ENCODE results near the gene TCEAL2. TPM values are rescaled to one million over a fixed set of nuclear protein-coding genes. Genes with fewer than 3 reads are reported as not detected.
"Not testable (repeated sequence)": the region's sequence is repeated elsewhere in the genome, so short reads cannot be mapped to it uniquely, and the experiment has no call there.

TCEAL2 gene
- total RNA-seq, 1 experiment from 2014 or later, result not detected

GRCh38 chrX:102129473-102129872 lies 4.0 kb downstream of the TCEAL2 start:
- Histone ChIP-seq H3K27me3 (ENCODE audit: low read length) (no peaks in the 10 kb centered on the region), H3K4me3 (ENCODE audit: low read length) (no peak overlapping the region), H4K20me1 (ENCODE audit: insufficient read depth, low read depth, low read length) (no peaks in the 10 kb centered on the region), H3K4me2 (ENCODE audit: low read depth, low read length, poor library complexity, severe bottlenecking) (no peak overlapping the region), H3K9ac (ENCODE audit: low read length) (no peak overlapping the region), H3K27ac (ENCODE audit: low read length) (no peak overlapping the region), H3K9me2 (replicated peaks; ENCODE audit: insufficient read depth, low read length) (no peaks in the 10 kb centered on the region), H3K79me2 (ENCODE audit: low read length) (no peaks in the 10 kb centered on the region), H2AFZ (ENCODE audit: low read length) (no peak overlapping the region), H3K36me3 (ENCODE audit: insufficient read depth, low read length) (no peaks in the 10 kb centered on the region), H3K4me1 (ENCODE audit: low read length) (no peaks in the 10 kb centered on the region), H3K9me3 (ENCODE audit: low read length) (no peaks in the 10 kb centered on the region)
- DNase-seq, result peak; percentile 56

DNA sequence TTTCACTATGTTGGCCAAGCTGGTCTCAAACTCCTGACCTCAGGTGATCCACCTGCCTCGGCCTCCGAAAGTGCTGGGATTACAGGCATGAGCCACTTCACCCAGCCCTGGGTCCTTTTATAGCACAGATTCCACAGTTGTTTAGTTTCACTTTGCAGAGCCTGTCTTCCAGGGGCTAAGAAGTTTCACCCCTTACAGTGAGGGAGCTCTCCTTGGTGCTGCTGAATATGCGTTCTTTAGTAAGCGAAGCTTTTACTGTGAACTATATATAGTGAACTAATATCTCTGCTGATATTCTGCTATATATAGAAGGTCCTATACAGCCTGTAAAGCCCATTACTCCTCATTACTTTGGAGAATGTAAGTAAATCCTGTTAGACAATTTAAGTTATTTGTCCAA lies 12.6 kb downstream of the TCEAL2 start:
- no peak overlapping the region for H3K4me2 ChIP-seq (ENCODE audit: low read depth, low read length, poor library complexity, severe bottlenecking)
- no peaks in the 10 kb centered on the region for H3K9me2 ChIP-seq (replicated peaks; ENCODE audit: insufficient read depth, low read length)
- no peaks in the 10 kb centered on the region for H3K79me2 ChIP-seq (ENCODE audit: low read length)
- no peaks in the 10 kb centered on the region for H3K27me3 ChIP-seq (ENCODE audit: low read length)
- no peaks in the 10 kb centered on the region for H3K9me3 ChIP-seq (ENCODE audit: low read length)
- no peaks in the 10 kb centered on the region for H4K20me1 ChIP-seq (ENCODE audit: insufficient read depth, low read depth, low read length)
- no peak overlapping the region for H3K27ac ChIP-seq (ENCODE audit: low read length)
- no peak overlapping the region for H3K9ac ChIP-seq (ENCODE audit: low read length)
- H3K4me3 ChIP-seq (ENCODE audit: low read length), result no peak overlapping the region
- no peaks in the 10 kb centered on the region for H3K36me3 ChIP-seq (ENCODE audit: insufficient read depth, low read length)
- no peak overlapping the region for H2AFZ ChIP-seq (ENCODE audit: low read length)
- no peak for DNase-seq
- no peaks in the 10 kb centered on the region for H3K4me1 ChIP-seq (ENCODE audit: low read length)

DNA sequence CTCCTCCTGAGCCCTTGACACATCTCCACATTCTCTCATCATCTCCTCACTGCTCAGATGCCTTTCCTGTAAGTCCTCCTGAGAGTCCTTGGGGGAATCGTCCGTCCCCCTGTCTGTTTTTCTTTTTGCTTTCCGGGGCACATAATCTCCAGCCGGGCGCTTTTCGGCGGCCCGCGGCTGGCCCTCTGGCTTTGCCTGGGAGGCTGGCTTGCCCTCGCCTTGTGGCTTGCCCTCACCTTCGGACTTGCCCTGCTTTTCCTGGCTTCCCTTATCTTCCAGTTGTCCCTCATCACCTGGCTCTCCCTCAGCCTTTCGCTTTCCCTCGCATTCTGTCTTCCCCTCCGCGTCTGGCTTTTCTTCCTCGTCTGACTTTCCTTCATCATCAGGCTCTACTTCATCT lies 15.4 kb downstream of the TCEAL2 start:
- H3K27ac ChIP-seq (ENCODE audit: low read length); H3K9me2 ChIP-seq (replicated peaks; ENCODE audit: insufficient read depth, low read length); H3K4me2 ChIP-seq (ENCODE audit: low read depth, low read length, poor library complexity, severe bottlenecking); H3K9ac ChIP-seq (ENCODE audit: low read length); DNase-seq; H3K27me3 ChIP-seq (ENCODE audit: low read length); H3K9me3 ChIP-seq (ENCODE audit: low read length); H3K79me2 ChIP-seq (ENCODE audit: low read length); H2AFZ ChIP-seq (ENCODE audit: low read length); H3K4me3 ChIP-seq (ENCODE audit: low read length); H3K36me3 ChIP-seq (ENCODE audit: insufficient read depth, low read length); H4K20me1 ChIP-seq (ENCODE audit: insufficient read depth, low read depth, low read length); H3K4me1 ChIP-seq (ENCODE audit: low read length): not testable (repeated sequence)

DNA sequence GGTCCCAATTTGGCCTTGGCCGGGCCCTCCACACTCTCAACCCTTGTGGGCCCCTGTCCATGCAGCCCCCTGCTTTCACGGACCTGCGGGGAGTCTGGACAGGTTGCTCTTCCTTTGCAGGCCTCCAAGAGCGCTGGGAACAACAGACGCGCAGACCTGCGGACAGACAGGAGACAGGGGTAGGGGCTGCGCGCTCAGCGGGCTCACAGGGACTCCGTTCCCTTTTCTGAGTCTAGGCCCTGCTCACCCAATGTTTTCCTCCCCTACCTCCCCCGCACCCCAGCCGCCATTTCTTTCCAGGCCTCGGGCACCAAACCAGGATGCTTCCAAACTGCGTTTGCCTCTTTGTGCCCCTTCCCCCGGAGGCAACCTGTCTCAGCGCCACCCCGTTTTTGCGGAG lies 16.2 kb downstream of the TCEAL2 start:
- not testable (repeated sequence) for H3K27ac ChIP-seq (ENCODE audit: low read length); H4K20me1 ChIP-seq (ENCODE audit: insufficient read depth, low read depth, low read length); H3K4me1 ChIP-seq (ENCODE audit: low read length); H3K9me3 ChIP-seq (ENCODE audit: low read length); H3K9me2 ChIP-seq (replicated peaks; ENCODE audit: insufficient read depth, low read length); H2AFZ ChIP-seq (ENCODE audit: low read length); DNase-seq; H3K36me3 ChIP-seq (ENCODE audit: insufficient read depth, low read length); H3K4me2 ChIP-seq (ENCODE audit: low read depth, low read length, poor library complexity, severe bottlenecking); H3K79me2 ChIP-seq (ENCODE audit: low read length); H3K9ac ChIP-seq (ENCODE audit: low read length); H3K27me3 ChIP-seq (ENCODE audit: low read length); H3K4me3 ChIP-seq (ENCODE audit: low read length)

DNA sequence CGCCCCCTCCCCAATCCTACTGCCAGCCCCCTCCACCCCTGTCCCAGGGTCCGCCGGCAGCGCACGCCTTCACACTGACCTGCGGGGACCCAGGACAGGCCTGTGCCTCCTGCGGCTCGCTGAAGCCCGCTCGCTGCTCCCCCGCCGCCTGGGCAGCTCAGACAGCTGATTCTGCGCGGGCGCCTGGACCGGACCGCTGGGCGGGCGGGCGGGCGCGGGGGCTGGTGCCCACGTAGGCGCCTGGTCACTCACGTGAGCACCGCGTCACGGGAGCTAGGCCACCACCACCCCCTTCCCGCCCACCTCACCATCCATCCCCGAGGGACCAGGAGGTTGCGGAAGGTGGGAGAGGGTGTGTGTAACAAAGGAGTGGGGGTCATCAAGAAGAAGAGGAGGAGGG lies 16.8 kb downstream of the TCEAL2 start, which contains the start of gene TCEAL6:
TSS of gene TCEAL6 (minus strand) at position 208 of the 400 bp plus-strand sequence.
- not testable (repeated sequence) for H3K9ac ChIP-seq (ENCODE audit: low read length); H3K36me3 ChIP-seq (ENCODE audit: insufficient read depth, low read length); H2AFZ ChIP-seq (ENCODE audit: low read length); H4K20me1 ChIP-seq (ENCODE audit: insufficient read depth, low read depth, low read length); H3K9me3 ChIP-seq (ENCODE audit: low read length); H3K9me2 ChIP-seq (replicated peaks; ENCODE audit: insufficient read depth, low read length); H3K4me2 ChIP-seq (ENCODE audit: low read depth, low read length, poor library complexity, severe bottlenecking); H3K4me3 ChIP-seq (ENCODE audit: low read length); H3K27ac ChIP-seq (ENCODE audit: low read length); DNase-seq; H3K27me3 ChIP-seq (ENCODE audit: low read length); H3K4me1 ChIP-seq (ENCODE audit: low read length); H3K79me2 ChIP-seq (ENCODE audit: low read length)

- DNase-seq, result peak; percentile 43
- Histone ChIP-seq H2AFZ (ENCODE audit: low read length) (no peak overlapping the region), H4K20me1 (ENCODE audit: insufficient read depth, low read depth, low read length) (no peaks in the 10 kb centered on the region), H3K4me2 (ENCODE audit: low read depth, low read length, poor library complexity, severe bottlenecking) (peak overlapping the region; percentile 74), H3K79me2 (ENCODE audit: low read length) (no peaks in the 10 kb centered on the region), H3K27ac (ENCODE audit: low read length) (no peak overlapping the region), H3K27me3 (ENCODE audit: low read length) (no peaks in the 10 kb centered on the region), H3K36me3 (ENCODE audit: insufficient read depth, low read length) (no peaks in the 10 kb centered on the region), H3K9ac (ENCODE audit: low read length) (peak overlapping the region; percentile 63), H3K4me3 (ENCODE audit: low read length) (peak overlapping the region; percentile 69), H3K9me2 (replicated peaks; ENCODE audit: insufficient read depth, low read length) (no peaks in the 10 kb centered on the region), H3K9me3 (ENCODE audit: low read length) (no peaks in the 10 kb centered on the region), H3K4me1 (ENCODE audit: low read length) (peaks cover 3% of the 10 kb centered on the region)
Observed at GRCh38 chrX:102154218-102154860, 28.9 kb downstream of the TCEAL2 start.

GRCh38 chrX:102154900-102155805 lies 29.7 kb downstream of the TCEAL2 start:
- H3K79me2 ChIP-seq (ENCODE audit: low read length), result no peaks in the 10 kb centered on the region
- no peaks in the 10 kb centered on the region for H4K20me1 ChIP-seq (ENCODE audit: insufficient read depth, low read depth, low read length)
- peak overlapping the region; percentile 74 for H3K4me2 ChIP-seq (ENCODE audit: low read depth, low read length, poor library complexity, severe bottlenecking)
- H3K4me3 ChIP-seq (ENCODE audit: low read length), result peak overlapping the region; percentile 69
- H3K9ac ChIP-seq (ENCODE audit: low read length), result peak overlapping the region; percentile 63
- H3K27ac ChIP-seq (ENCODE audit: low read length), result no peak overlapping the region
- H3K27me3 ChIP-seq (ENCODE audit: low read length), result no peaks in the 10 kb centered on the region
- no peaks in the 10 kb centered on the region for H3K9me3 ChIP-seq (ENCODE audit: low read length)
- H2AFZ ChIP-seq (ENCODE audit: low read length), result peak overlapping the region; percentile 51
- H3K36me3 ChIP-seq (ENCODE audit: insufficient read depth, low read length), result no peaks in the 10 kb centered on the region
- DNase-seq, result peak; percentile 47
- peaks cover 3% of the 10 kb centered on the region for H3K4me1 ChIP-seq (ENCODE audit: low read length)
- H3K9me2 ChIP-seq (replicated peaks; ENCODE audit: insufficient read depth, low read length), result no peaks in the 10 kb centered on the region

DNA sequence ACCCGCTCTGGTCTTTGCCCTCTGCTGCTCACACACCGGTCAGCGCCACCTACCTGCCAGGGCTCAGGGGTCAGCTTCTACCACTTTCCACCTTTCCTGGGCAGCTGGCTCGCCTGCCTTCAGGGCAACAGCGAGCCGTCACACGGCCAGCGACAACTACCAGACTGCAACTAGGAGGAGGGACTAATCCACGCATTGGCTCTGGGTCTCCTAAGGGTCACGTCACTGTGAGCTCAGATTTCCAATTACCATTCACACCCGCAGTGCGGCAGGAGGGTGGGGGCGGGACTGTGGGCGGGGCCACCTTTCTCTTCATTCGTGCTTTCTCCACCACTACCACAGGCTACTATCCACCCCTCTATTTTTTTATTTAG lies 30.3 kb downstream of the TCEAL2 start, which contains the start of gene BEX5:
TSS of gene BEX5 (minus strand) at position 172 of the 374 bp plus-strand sequence. CDS start 1,712 bp downstream, outside the sequence.
- Histone ChIP-seq H3K9me2 (replicated peaks; ENCODE audit: insufficient read depth, low read length) (no peaks in the 10 kb centered on the region), H3K27me3 (ENCODE audit: low read length) (no peaks in the 10 kb centered on the region), H4K20me1 (ENCODE audit: insufficient read depth, low read depth, low read length) (no peaks in the 10 kb centered on the region), H3K9me3 (ENCODE audit: low read length) (no peaks in the 10 kb centered on the region), H3K4me3 (ENCODE audit: low read length) (peak within 1 kb of the TSS; percentile 69), H3K4me2 (ENCODE audit: low read depth, low read length, poor library complexity, severe bottlenecking) (peak within 1 kb of the TSS; percentile 74), H3K4me1 (ENCODE audit: low read length) (peaks cover 3% of the 10 kb centered on the region), H2AFZ (ENCODE audit: low read length) (peak within 1 kb of the TSS; percentile 51), H3K9ac (ENCODE audit: low read length) (peak within 1 kb of the TSS; percentile 63), H3K36me3 (ENCODE audit: insufficient read depth, low read length) (no peaks in the 10 kb centered on the region), H3K27ac (ENCODE audit: low read length) (no peak within 1 kb of the TSS), H3K79me2 (ENCODE audit: low read length) (no peaks in the 10 kb centered on the region)
- peak; percentile 90 for DNase-seq

Data from Karpas-422 (cell line).